Dedifferentiated amniotic fluid mesenchymal stem cell (primary cell): ENCODE data around the gene H1-8.
"Not testable (repeated sequence)": the region's sequence is repeated elsewhere in the genome, so short reads cannot be mapped to it uniquely, and the experiment has no call there.

Source experiments
- DNase-seq: peaks from one replicate; pipeline ENCODE4 v3.0.0-alpha.2; 2016; ENCODE audit errors: extremely low spot score

The H1-8 gene

GRCh38 chr3:129515108-129515820 lies 27.7 kb upstream of the H1-8 start:
- not testable (repeated sequence) for DNase-seq

DNA sequence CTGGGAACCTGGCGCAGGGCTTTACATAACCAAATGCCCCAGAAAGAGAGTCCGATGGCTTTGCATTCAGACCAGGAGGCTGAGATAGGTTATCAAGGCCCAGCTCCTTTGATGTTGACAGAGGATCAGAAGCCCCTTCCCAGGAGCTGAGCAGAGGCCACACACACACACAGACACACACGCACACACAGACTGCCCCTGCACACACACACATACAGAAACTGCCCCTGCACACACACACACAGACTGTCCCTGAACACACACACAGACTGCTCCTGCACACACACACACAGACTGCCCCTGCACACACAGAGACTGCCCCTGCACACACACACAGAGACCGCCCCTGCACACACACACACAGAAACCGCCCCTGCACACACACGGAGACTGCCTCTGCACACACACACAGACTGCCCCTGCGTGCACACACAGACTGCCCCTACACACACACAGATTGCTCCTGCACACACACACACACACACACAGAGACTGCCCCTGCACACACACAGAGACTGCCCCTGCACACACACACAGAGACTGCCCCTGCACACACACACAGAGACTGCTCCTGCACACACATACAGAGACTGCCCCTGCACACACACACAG lies 27.0 kb upstream of the H1-8 start:
- not testable (repeated sequence) for DNase-seq

DNA sequence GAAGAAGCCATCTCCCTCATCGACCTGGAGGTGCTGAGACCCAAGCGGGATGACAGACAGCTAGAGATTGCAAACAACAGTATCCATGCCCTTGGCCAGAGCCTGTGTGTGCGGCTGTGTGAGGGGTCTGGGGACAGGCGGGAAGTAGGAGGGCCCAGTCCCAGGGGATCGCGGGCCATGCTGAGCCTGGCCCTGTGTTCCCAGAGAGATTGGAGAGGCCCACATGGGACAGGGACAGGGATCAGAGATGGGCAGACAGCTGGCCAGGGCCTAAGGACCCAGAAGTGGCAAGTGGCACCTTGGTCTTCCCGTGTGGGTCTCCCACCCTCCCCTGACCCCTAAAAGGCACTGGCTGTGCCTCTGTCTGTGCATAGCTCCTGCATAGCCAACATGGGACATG lies 25.5 kb upstream of the H1-8 start:
- no peak for DNase-seq

GRCh38 chr3:129518038-129518561 lies 24.9 kb upstream of the H1-8 start:
- no peak for DNase-seq

DNA sequence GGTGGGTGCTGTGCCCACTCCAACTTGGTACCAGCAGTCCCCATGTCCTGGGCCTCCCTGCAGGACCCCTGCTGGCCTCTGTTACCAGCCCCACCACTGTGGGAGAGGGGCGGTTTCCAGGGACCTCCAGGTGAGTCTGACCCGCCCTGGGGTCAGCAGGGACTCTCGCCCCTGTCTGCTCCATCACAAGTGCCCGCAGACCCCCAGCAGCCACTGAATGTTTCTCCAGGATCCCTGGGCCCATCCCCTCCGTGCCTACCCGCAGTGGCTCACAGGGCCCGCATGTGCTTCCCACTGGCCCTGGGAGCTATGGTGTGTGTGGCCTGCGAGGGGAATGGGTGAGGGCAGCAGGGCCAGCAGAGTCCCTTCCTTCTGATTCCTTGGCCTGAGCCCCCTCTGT lies 24.4 kb upstream of the H1-8 start:
- DNase-seq, result no peak

DNA sequence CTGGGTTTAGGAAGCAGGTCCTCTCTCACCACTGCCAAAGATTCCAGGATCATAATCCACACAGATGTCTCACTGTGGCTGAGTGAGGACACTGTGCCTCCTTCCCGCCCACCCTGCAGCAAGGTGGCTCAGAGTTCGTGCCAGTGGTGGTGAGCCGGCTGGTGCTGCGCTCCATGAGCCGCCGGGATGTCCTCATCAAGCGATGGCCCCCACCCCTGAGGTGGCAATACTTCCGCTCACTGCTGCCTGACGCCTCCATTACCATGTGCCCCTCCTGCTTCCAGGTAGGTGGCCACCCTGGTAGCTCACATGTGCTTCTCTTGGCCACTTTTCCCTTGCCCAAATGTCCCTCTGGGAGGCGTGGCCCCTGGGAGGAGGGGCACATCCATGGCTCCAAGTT lies 23.5 kb upstream of the H1-8 start:
- no peak for DNase-seq

- no peak for DNase-seq
Measured at GRCh38 chr3:129519896-129520715, 22.9 kb upstream of the H1-8 start.

DNA sequence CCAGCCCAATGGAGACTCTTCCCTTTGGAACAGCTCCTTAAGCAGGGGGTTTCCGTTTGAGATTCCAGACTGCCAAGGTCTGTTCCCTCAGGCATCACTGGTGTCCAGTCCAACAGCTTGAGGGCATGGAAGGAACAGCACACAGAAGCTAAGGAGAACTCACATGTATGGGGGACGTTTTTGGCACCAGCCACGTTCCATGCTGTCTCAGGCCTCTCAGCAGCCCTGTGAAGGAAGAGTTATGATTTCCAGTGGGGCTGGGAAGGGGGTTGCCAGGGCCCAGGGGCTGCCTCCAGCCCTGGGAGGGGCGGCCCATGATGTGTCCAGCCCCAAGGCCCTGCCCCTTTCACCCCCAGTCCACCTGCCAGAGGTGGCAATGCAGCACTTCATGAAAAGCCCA lies 22.0 kb upstream of the H1-8 start:
- DNase-seq, result no peak

DNA sequence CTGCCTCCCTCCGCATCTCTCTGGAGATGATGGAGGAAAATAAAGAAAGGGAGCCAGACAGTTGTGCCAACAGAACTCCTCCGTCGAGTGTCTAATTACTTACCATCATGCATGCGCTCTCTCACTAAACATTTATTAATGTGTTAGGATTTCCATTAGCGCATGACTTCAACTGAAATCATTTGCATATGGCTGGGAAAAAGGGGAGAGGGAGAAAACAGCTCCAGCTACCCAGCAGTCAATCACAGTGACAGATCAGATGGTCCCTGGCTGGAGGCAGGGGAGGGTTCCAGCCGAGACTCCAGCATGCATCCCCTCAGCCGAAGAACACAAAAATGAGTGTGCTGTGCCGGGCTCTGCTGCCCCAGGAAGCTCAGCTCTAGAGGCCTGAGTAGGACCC lies 21.4 kb upstream of the H1-8 start:
- no peak for DNase-seq

DNA sequence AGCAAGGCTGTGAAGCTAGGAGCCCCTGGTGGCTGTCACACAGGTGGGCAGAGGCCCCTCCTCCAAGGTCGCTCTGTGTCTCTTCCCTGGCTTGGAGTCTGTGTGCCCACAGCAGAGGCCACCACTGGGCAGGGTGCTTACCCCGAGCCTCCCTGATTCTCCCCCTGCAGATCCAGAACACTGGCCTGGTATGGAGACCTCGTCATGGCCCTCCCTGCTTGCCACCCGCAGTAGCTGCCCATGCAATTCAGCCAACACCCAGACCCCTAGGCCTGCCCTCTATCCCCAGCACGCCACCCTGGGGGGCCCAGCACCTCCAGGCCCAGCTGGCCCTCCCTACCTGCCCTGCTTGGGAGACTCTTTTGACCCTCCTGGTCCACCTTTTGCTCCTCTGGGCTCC lies 20.0 kb upstream of the H1-8 start:
- no peak for DNase-seq

DNA sequence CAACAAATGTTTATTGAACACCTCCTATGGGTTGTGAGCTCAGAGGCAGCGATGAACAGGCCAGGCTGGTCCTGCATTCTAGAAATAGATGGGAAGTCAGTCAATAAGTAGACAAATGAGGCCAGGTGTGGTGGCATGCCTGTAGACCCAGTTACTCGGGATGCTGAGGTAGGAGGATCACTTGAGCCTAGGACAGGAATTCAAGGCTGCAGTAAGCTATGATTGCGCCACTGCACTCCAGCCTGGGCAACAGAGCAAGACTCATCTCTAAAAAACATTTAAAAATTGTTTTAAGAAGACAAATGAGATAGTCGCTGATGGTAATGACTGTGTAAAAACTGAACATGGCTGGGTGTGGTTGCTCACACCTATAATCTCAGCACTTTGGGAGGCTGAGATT lies 18.9 kb upstream of the H1-8 start:
- no peak for DNase-seq

DNA sequence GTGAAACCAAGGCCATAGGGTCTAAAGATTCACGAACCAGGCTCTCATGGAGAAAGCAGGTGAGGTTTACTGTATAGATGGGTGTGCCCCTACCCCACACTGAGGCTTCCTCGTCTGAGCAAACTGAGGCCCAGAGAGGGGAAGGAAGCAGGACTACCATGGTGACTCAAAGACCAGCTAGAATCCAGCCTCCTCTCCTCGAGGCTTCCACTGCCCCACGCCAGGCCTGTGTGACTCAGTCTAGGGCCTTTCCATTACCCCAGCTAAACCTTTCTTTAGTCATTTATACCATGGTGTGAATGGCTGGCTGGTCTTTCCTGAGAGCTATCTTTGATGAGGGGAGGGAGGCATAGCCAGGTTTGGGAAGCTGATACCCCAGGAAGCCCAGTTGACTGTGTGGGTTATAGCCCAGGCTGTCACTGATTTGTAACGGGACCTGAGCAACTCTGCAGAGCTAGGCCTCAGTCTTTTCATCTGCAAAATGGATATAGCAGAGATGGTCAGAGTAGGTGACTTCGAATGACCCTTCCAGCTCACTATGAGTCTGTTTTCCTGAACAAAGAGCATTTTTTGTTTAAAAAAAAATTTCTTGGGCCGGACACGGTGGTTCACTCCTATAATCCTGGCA lies 17.5 kb upstream of the H1-8 start:
- DNase-seq, result peak; percentile 20

- no peak for DNase-seq
Measured at GRCh38 chr3:129526121-129526900, 16.7 kb upstream of the H1-8 start.

DNA sequence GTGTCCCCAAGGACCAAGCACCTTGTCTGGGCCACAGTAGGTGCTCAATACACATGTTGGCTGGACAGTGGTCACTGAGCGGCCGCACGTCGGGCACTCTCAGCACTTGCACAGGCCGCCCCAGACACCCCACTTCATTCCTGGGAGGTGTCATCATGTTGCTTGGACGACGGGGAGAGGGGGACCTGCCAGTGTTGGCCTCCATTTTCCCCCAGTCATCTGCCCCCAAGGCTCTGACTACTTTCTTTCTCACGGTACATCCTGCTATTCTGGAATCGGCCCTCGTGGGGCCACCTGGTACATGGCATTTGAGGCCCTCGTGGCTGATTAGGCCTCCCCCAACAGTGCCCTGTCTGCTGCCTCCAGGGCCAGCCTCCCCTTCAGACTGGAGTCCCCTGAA lies 15.7 kb upstream of the H1-8 start:
- DNase-seq, result no peak

GRCh38 chr3:129528589-129529100 lies 14.3 kb upstream of the H1-8 start, which contains the start of gene RHO:
RHO (plus strand) TSS chr3:129528639; CDS start chr3:129528734, 95 bp downstream.
- no peak for DNase-seq

- DNase-seq, result no peak
Measured at GRCh38 chr3:129529436-129530210, 13.4 kb upstream of the H1-8 start.

- peak; percentile 17 for DNase-seq
Measured at GRCh38 chr3:129530251-129530791, 12.7 kb upstream of the H1-8 start.

GRCh38 chr3:129530821-129531220 lies 12.2 kb upstream of the H1-8 start:
- DNase-seq, result no peak

DNA sequence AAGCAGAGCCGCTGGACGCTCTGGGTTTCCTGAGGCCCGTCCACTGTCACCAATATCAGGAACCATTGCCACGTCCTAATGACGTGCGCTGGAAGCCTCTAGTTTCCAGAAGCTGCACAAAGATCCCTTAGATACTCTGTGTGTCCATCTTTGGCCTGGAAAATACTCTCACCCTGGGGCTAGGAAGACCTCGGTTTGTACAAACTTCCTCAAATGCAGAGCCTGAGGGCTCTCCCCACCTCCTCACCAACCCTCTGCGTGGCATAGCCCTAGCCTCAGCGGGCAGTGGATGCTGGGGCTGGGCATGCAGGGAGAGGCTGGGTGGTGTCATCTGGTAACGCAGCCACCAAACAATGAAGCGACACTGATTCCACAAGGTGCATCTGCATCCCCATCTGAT lies 11.3 kb upstream of the H1-8 start:
- DNase-seq, result no peak

DNA sequence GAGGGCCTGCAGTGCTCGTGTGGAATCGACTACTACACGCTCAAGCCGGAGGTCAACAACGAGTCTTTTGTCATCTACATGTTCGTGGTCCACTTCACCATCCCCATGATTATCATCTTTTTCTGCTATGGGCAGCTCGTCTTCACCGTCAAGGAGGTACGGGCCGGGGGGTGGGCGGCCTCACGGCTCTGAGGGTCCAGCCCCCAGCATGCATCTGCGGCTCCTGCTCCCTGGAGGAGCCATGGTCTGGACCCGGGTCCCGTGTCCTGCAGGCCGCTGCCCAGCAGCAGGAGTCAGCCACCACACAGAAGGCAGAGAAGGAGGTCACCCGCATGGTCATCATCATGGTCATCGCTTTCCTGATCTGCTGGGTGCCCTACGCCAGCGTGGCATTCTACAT lies 10.7 kb upstream of the H1-8 start:
- no peak for DNase-seq
